ENCODE results near the gene PRADC1. TPM values are rescaled to one million over a fixed set of nuclear protein-coding genes. Genes with fewer than 3 reads are reported as not detected.
A peak's percentile ranks its signal among the peaks of the same experiment; 100 is the strongest.

PRADC1 gene
- total and polyA plus RNA-seq, 8 donors: 10.5 to 20.9 (median 14.6) TPM

GRCh38 chr2:73249636-73250035 is 16.6 kb upstream of the PRADC1 start:
- intact Hi-C loops (cut with DNase I): no loop called here
- H3K4me1 ChIP-seq: peaks cover 0 to 5% (median 0%) of the 10 kb centered on the region in 3 donors
- DNase-seq (peak in 1 of 6 donors; percentile 47), FAIRE-seq (no peak), ATAC-seq (no peak)
- H3K4me3 ChIP-seq: no peak overlapping the region
- no peak overlapping the region for H3K27ac ChIP-seq
- 77 to 79% methylated on average over 9 of the region's 9 CpGs for WGBS, 2 donors
- peaks cover 10 to 73% (median 38%) of the 10 kb centered on the region in 3 donors for H3K36me3 ChIP-seq
- H3K9me3 ChIP-seq: no peaks in the 10 kb centered on the region
- TF ChIP-seq CTCF (IDR thresholded peaks at IDR 0.05): no peak
- no peaks in the 10 kb centered on the region for H3K27me3 ChIP-seq

- ATAC-seq: no peak
- Histone ChIP-seq H3K4me3 (no peak overlapping the region), H3K4me1 (peaks cover 0 to 5% (median 0%) of the 10 kb centered on the region in 3 donors), H3K27me3 (no peaks in the 10 kb centered on the region), H3K9me3 (no peaks in the 10 kb centered on the region), H3K36me3 (peaks cover 10 to 67% (median 45%) of the 10 kb centered on the region in 3 donors), H3K27ac (no peak overlapping the region)
- WGBS, 2 donors: 77 to 78% methylated on average over 3 of the region's 3 CpGs
- no peak for FAIRE-seq
- intact Hi-C loops (cut with DNase I): no loop called here
- TF ChIP-seq CTCF (IDR thresholded peaks at IDR 0.05): no peak
- no peak for DNase-seq
Measured at GRCh38 chr2:73246850-73247249, 13.8 kb upstream of the PRADC1 start.

GRCh38 chr2:73244580-73244979 is 11.5 kb upstream of the PRADC1 start:
- ATAC-seq: no peak
- Histone ChIP-seq H3K27me3 (no peaks in the 10 kb centered on the region), H3K4me3 (no peak overlapping the region), H3K4me1 (no peaks in the 10 kb centered on the region), H3K27ac (no peak overlapping the region), H3K36me3 (peaks cover 10 to 58% (median 34%) of the 10 kb centered on the region in 3 donors), H3K9me3 (no peaks in the 10 kb centered on the region)
- no peak for TF ChIP-seq CTCF (IDR thresholded peaks at IDR 0.05)
- intact Hi-C loops (cut with DNase I): no loop called here
- no peak for DNase-seq
- 90 to 92% methylated on average over 3 of the region's 3 CpGs for WGBS, 2 donors
- no peak for FAIRE-seq

GRCh38 chr2:73243884-73244570 is 11.0 kb upstream of the PRADC1 start:
- no peak for FAIRE-seq
- ATAC-seq: peak in 2 of 4 donors; percentile 25 to 26
- no peaks in the 10 kb centered on the region for H3K4me1 ChIP-seq
- no peaks in the 10 kb centered on the region for H3K27me3 ChIP-seq
- intact Hi-C loops (cut with DNase I): no loop called here
- no peak overlapping the region for H3K27ac ChIP-seq
- WGBS, 2 donors: 36 to 39% methylated on average over 5 of the region's 5 CpGs
- peaks cover 7 to 52% (median 33%) of the 10 kb centered on the region in 3 donors for H3K36me3 ChIP-seq
- TF ChIP-seq CTCF (IDR thresholded peaks at IDR 0.05): no peak
- H3K9me3 ChIP-seq: no peaks in the 10 kb centered on the region
- DNase-seq: peak in 1 of 6 donors; percentile 46
- H3K4me3 ChIP-seq: no peak overlapping the region

- DNase-seq (no peak), ATAC-seq (no peak), FAIRE-seq (no peak)
- H3K4me3 ChIP-seq: no peak overlapping the region
- no peaks in the 10 kb centered on the region for H3K9me3 ChIP-seq
- H3K27me3 ChIP-seq: no peaks in the 10 kb centered on the region
- peaks cover 0 to 12% (median 8%) of the 10 kb centered on the region in 3 donors for H3K4me1 ChIP-seq
- no peak overlapping the region for H3K27ac ChIP-seq
- intact Hi-C loops (cut with DNase I): no loop called here
- 44 to 53% methylated on average over 3 of the region's 3 CpGs for WGBS, 2 donors
- peaks cover 0 to 13% (median 7%) of the 10 kb centered on the region in 3 donors for H3K36me3 ChIP-seq
- no peak for TF ChIP-seq CTCF (IDR thresholded peaks at IDR 0.05)
Measured at GRCh38 chr2:73239776-73240175, 6.7 kb upstream of the PRADC1 start.

Data from pancreas (tissue), 10 donors.